Subcutaneous abdominal adipose tissue (tissue), 5 donors: ENCODE data around the gene FAM185A.
"Not testable (repeated sequence)": the region's sequence is repeated elsewhere in the genome, so short reads cannot be mapped to it uniquely, and the experiment has no call there.

Experiments
- H3K27ac ChIP-seq: one replicate; pipeline ENCODE4 v1.7.0; 2013; ENCODE audit warnings: low read depth, mild to moderate bottlenecking, inconsistent platforms, low read length, moderate library complexity
- H3K27me3 ChIP-seq, 5 donors: one replicate each; pipeline ENCODE4 v1.7.0; 2013; ENCODE audit warnings: low read length in 5 of 5, inconsistent platforms in 1 of 5; ENCODE audit not compliant: control insufficient read depth in 5 of 5, insufficient read depth in 4 of 5
- H3K36me3 ChIP-seq, 5 donors: one replicate each; pipeline ENCODE4 v1.7.0; 2013; ENCODE audit warnings: low read length in 5 of 5; ENCODE audit not compliant: control insufficient read depth in 5 of 5, insufficient read depth in 5 of 5
- H3K4me1 ChIP-seq, 5 donors: one replicate each; pipeline ENCODE4 v1.7.0; 2013; ENCODE audit warnings: low read length in 5 of 5, mild to moderate bottlenecking in 3 of 5, moderate library complexity in 1 of 5; ENCODE audit not compliant: control insufficient read depth in 5 of 5, insufficient read depth in 5 of 5
- H3K4me3 ChIP-seq, 5 donors: one replicate each; pipeline ENCODE4 v1.7.0; 2013; ENCODE audit warnings: low read length in 5 of 5, low read depth in 1 of 5
- H3K9ac ChIP-seq, 5 donors: one replicate each; pipeline ENCODE4 v1.7.0; 2013; ENCODE audit warnings: low read length in 5 of 5, mild to moderate bottlenecking in 4 of 5, moderate library complexity in 3 of 5
- H3K9me3 ChIP-seq, 5 donors: one replicate each; pipeline ENCODE4 v1.7.0; 2013; ENCODE audit warnings: low read length in 5 of 5; ENCODE audit not compliant: control insufficient read depth in 5 of 5
- donor health status: healthy.
- donor health status: healthy.
- donor health status: healthy.
- donor health status: healthy.
- donor health status: healthy.

Gene FAM185A

GRCh38 chr7:102838572-102839101 is 89.8 kb downstream of the FAM185A start:
- H3K27me3 ChIP-seq, H3K9ac ChIP-seq, H3K27ac ChIP-seq: not testable (repeated sequence)

GRCh38 chr7:102840404-102840803 is 91.6 kb downstream of the FAM185A start:
- Histone ChIP-seq H3K27me3 (no peaks in the 10 kb centered on the region), H3K9ac (no peak overlapping the region), H3K4me1 (peaks cover 0 to 9% (median 0%) of the 10 kb centered on the region in 5 donors), H3K27ac (no peak overlapping the region), H3K9me3 (no peaks in the 10 kb centered on the region), H3K4me3 (no peak overlapping the region), H3K36me3 (no peaks in the 10 kb centered on the region)

More at GRCh38 chr7:102838572-102839101, 89.8 kb downstream of the FAM185A start:
- H3K4me1 ChIP-seq, H3K9me3 ChIP-seq, H3K4me3 ChIP-seq, H3K36me3 ChIP-seq: not testable (repeated sequence)

DNA sequence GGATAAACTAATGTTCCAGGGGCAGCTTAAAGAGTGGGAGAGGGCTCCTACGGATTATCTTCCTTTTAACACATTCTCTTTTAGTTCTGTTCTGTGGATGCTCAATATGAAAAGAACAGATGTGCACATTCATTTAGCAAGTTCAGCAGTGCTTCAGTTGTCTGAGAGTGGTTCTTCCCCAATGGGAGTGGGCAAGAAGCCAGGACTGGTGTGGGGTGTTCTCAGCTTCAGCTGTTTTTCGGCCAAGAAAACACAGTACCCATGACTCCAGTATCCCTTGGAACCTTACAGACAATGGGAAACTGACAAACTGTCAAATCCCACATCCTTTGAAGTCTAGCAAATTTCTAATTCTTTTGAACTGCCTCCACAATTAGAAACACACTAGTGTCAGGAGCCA is 92.5 kb downstream of the FAM185A start:
- no peak overlapping the region for H3K27ac ChIP-seq
- no peaks in the 10 kb centered on the region for H3K27me3 ChIP-seq
- H3K9me3 ChIP-seq: no peaks in the 10 kb centered on the region
- peaks cover 0 to 9% (median 0%) of the 10 kb centered on the region in 5 donors for H3K4me1 ChIP-seq
- no peaks in the 10 kb centered on the region for H3K36me3 ChIP-seq
- no peak overlapping the region for H3K9ac ChIP-seq
- no peak overlapping the region for H3K4me3 ChIP-seq

- Histone ChIP-seq H3K36me3 (no peaks in the 10 kb centered on the region), H3K27ac (no peak overlapping the region)
Measured at GRCh38 chr7:102842284-102842683, 93.5 kb downstream of the FAM185A start.

DNA sequence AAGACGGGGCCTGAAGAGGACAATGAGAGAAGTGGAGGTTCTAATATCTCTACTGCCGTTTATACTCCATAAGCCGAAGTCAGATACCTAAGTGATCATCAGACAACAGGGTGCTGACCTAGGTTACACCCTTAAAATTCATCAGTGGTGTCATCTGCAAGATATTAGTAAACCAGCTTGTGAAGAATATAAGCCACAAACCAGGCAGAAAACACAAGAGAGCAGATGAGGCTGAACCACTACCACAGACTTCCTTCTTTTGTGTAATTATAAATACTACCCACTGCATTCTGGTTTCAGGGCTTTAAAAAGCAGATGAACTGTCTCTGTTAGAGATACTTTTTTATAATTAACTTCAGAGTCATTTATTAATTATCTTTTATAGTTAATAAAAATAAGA is 95.1 kb downstream of the FAM185A start:
- no peak overlapping the region for H3K9ac ChIP-seq
- H3K4me1 ChIP-seq: no peaks in the 10 kb centered on the region
- no peaks in the 10 kb centered on the region for H3K36me3 ChIP-seq
- no peaks in the 10 kb centered on the region for H3K9me3 ChIP-seq
- no peak overlapping the region for H3K4me3 ChIP-seq
- H3K27ac ChIP-seq: no peak overlapping the region
- H3K27me3 ChIP-seq: no peaks in the 10 kb centered on the region

More at GRCh38 chr7:102842284-102842683, 93.5 kb downstream of the FAM185A start:
- no peaks in the 10 kb centered on the region for H3K27me3 ChIP-seq
- H3K9ac ChIP-seq: no peak overlapping the region
- no peaks in the 10 kb centered on the region for H3K4me1 ChIP-seq
- H3K9me3 ChIP-seq: no peaks in the 10 kb centered on the region
- H3K4me3 ChIP-seq: no peak overlapping the region

DNA sequence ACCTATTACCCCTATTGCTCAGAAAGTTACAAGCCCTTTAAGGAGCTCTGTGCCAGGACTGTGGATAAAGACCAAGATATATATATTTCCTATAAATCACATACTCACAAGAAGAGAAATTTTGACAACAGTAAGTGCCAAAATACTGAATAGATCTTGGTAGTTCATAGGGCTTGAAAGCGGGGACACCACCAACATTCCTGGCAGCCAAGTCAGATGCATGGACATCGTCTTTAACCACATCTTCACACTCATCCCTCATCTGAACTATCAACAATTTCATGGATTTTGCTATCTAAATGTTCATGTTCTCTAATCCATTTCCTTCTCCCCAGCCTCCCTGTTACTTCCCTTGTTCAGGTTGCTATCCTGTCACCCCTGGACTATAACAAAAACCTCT is 96.5 kb downstream of the FAM185A start:
- Histone ChIP-seq H3K36me3 (no peaks in the 10 kb centered on the region), H3K27ac (no peak overlapping the region), H3K4me3 (no peak overlapping the region), H3K9me3 (no peaks in the 10 kb centered on the region), H3K4me1 (no peaks in the 10 kb centered on the region), H3K9ac (no peak overlapping the region), H3K27me3 (no peaks in the 10 kb centered on the region)

GRCh38 chr7:102849079-102849478 is 100.3 kb downstream of the FAM185A start:
- peaks cover 0 to 5% (median 0%) of the 10 kb centered on the region in 5 donors for H3K36me3 ChIP-seq
- no peak overlapping the region for H3K9ac ChIP-seq
- H3K4me3 ChIP-seq: no peak overlapping the region
- H3K4me1 ChIP-seq: no peaks in the 10 kb centered on the region
- no peak overlapping the region for H3K27ac ChIP-seq
- no peaks in the 10 kb centered on the region for H3K27me3 ChIP-seq
- no peaks in the 10 kb centered on the region for H3K9me3 ChIP-seq

- H3K9ac ChIP-seq: no peak overlapping the region
- no peak overlapping the region for H3K4me3 ChIP-seq
- H3K4me1 ChIP-seq: no peaks in the 10 kb centered on the region
- peaks cover 0 to 5% (median 0%) of the 10 kb centered on the region in 5 donors for H3K36me3 ChIP-seq
- H3K9me3 ChIP-seq: no peaks in the 10 kb centered on the region
- no peaks in the 10 kb centered on the region for H3K27me3 ChIP-seq
- H3K27ac ChIP-seq: no peak overlapping the region
Measured at GRCh38 chr7:102849538-102849937, 100.7 kb downstream of the FAM185A start.

DNA sequence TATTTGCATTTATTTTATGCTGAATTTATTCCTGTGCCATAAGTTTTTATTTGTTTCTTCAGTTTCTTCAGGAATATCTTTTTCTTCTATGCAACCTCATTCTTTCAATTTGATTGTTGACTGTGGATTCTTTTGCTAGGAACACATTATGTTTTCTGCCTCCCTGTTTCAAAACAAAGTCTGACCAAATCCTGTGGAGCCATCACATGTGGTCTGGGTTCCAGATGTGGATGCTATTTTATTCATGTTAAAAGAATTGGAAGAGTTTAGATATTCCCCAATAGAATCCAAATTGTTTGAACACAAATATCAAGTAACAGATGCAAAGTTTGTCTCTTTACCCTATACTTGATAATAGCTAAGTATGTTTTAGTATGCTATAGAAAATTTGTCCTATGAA is 107.2 kb downstream of the FAM185A start:
- H3K36me3 ChIP-seq: peaks cover 0 to 5% (median 0%) of the 10 kb centered on the region in 5 donors
- peaks cover 0 to 3% (median 0%) of the 10 kb centered on the region in 5 donors for H3K4me1 ChIP-seq
- H3K27ac ChIP-seq: no peak overlapping the region

More for the DNA sequence above, 107.2 kb downstream of the FAM185A start:
- Histone ChIP-seq H3K27me3 (no peaks in the 10 kb centered on the region), H3K9ac (no peak overlapping the region), H3K9me3 (peaks cover 0 to 2% (median 0%) of the 10 kb centered on the region in 5 donors), H3K4me3 (no peak overlapping the region)
